AG04450 (cell line): ENCODE measurements around the gene PPP2R2B. TPM values are rescaled to one million over a fixed set of nuclear protein-coding genes. Genes with fewer than 3 reads are reported as not detected.

Experiments used
- CTCF ChIA-PET: fragments of 300-600, 350-600 bp; formaldehyde crosslinking; extraction: SDS; loops from one replicate; lab custom pipeline; 2022; ENCODE audit warnings: antibody characterized with exemption, inconsistent platforms; lab: Charles Lee
- POLR2A ChIA-PET: fragments of 350-600 bp; formaldehyde crosslinking; extraction: SDS; loops from one replicate; lab custom pipeline; 2021; ENCODE audit warnings: antibody characterized with exemption, inconsistent platforms; lab: Yijun Ruan, JAX
- DNase-seq: peaks from one replicate; pipeline ENCODE4 v3.0.0-alpha.2; 2011; ENCODE audit warnings: low read depth, low spot score
- H3K27ac ChIP-seq: one replicate; pipeline ENCODE4 v1.5.1; 2012; ENCODE audit warnings: low read depth, low read length, control low read depth
- H3K27me3 ChIP-seq: one replicate; pipeline ENCODE4 v1.6.0; 2012; ENCODE audit warnings: low read length; ENCODE audit not compliant: control insufficient read depth, insufficient read depth
- H3K4me3 ChIP-seq: 2 replicates; pipeline ENCODE4 v1.5.1; 2011; ENCODE audit warnings: mild to moderate bottlenecking, low read depth, low read length, control low read depth
- H3K9me3 ChIP-seq: 2 replicates; pipeline ENCODE4 v1.5.1; 2012; ENCODE audit warnings: low read length; ENCODE audit not compliant: control insufficient read depth, insufficient read depth
- CTCF ChIP-seq: IDR thresholded peaks from 2 replicates; pipeline ENCODE4 v1.5.1; 2011; ENCODE audit warnings: low read depth, low read length, control low read depth, inconsistent platforms
- polyA plus RNA-seq: library from polyadenylated mRNA; depleted of rRNA; stranded (reverse); fragments of >200 nt; gene quantifications from 2 replicates; pipeline ENCODE4 v1.2.3, GENCODE V29; 2011

PPP2R2B gene
- polyA plus RNA-seq, 1 experiment: not detected

- H3K9me3 ChIP-seq: no peaks in the 10 kb centered on the region
- no peak overlapping the region for H3K4me3 ChIP-seq
- DNase-seq: no peak
- no peak for TF ChIP-seq CTCF
- ChIA-PET CTCF (no interaction called here), POLR2A (no interaction called here)
- no peaks in the 10 kb centered on the region for H3K27me3 ChIP-seq
- no peak overlapping the region for H3K27ac ChIP-seq
Measured at GRCh38 chr5:146592352-146592751, 286.2 kb downstream of the PPP2R2B start.

GRCh38 chr5:146589028-146589345, 289.6 kb downstream of the PPP2R2B start:
- H3K9me3 ChIP-seq: no peaks in the 10 kb centered on the region
- no peak overlapping the region for H3K27ac ChIP-seq
- DNase-seq: no peak
- ChIA-PET CTCF (interaction anchor here (1.5 kb wide), 1 partner anchor 60 kb away, joined by 3 read pairs; no protein-coding TSS in a partner anchor), POLR2A (no interaction called here)
- H3K4me3 ChIP-seq: no peak overlapping the region
- no peaks in the 10 kb centered on the region for H3K27me3 ChIP-seq
- TF ChIP-seq CTCF: no peak

GRCh38 chr5:146588331-146589027, 290.1 kb downstream of the PPP2R2B start:
- no peak overlapping the region for H3K4me3 ChIP-seq
- H3K27ac ChIP-seq: no peak overlapping the region
- ChIA-PET POLR2A (no interaction called here), CTCF (interaction anchor here (1.5 kb wide), 1 partner anchor 60 kb away, joined by 3 read pairs; no protein-coding TSS in a partner anchor)
- no peaks in the 10 kb centered on the region for H3K9me3 ChIP-seq
- DNase-seq: no peak
- H3K27me3 ChIP-seq: no peaks in the 10 kb centered on the region
- no peak for TF ChIP-seq CTCF

- TF ChIP-seq CTCF: no peak
- no peak for DNase-seq
- Histone ChIP-seq H3K9me3 (no peaks in the 10 kb centered on the region), H3K27me3 (no peaks in the 10 kb centered on the region), H3K27ac (no peak overlapping the region), H3K4me3 (no peak overlapping the region)
- CTCF ChIA-PET: no interaction called here
- POLR2A ChIA-PET: no interaction called here
Measured at GRCh38 chr5:146586752-146587151, 291.8 kb downstream of the PPP2R2B start.

GRCh38 chr5:146584750-146585149, 293.8 kb downstream of the PPP2R2B start:
- no peak for TF ChIP-seq CTCF
- DNase-seq: no peak
- POLR2A ChIA-PET: no interaction called here
- H3K9me3 ChIP-seq: no peaks in the 10 kb centered on the region
- no peaks in the 10 kb centered on the region for H3K27me3 ChIP-seq
- no peak overlapping the region for H3K27ac ChIP-seq
- CTCF ChIA-PET: interaction anchor here (0.6 kb wide), 1 partner anchor 676 kb away, joined by 3 read pairs; no protein-coding TSS in a partner anchor
- no peak overlapping the region for H3K4me3 ChIP-seq
